ENCODE data around the gene SLC25A12.

- TF ChIP-seq CTCF (IDR thresholded peaks at IDR 0.05; ENCODE audit: low read depth, low read length, poor library complexity, severe bottlenecking): no peak
- no peak for TF ChIP-seq EZH2phosphoT487 (IDR thresholded peaks at IDR 0.05; ENCODE audit: borderline replicate concordance, low read length)
Observed at GRCh38 chr2:171772373-171772772, 121.7 kb downstream of the SLC25A12 start.
